A673 (cell line): ENCODE measurements around the gene GPR15.

Source experiments
- EZH2 ChIP-seq: fragments of 200-600 bp; sonication (generic); IDR thresholded peaks from 2 replicates; pipeline ENCODE4 v1.6.1; 2017; ENCODE audit warnings: borderline replicate concordance, low read depth, mild to moderate bottlenecking, mixed read lengths, antibody characterized with exemption, low read length; ENCODE audit not compliant: poor library complexity, severe bottlenecking
- TF ChIP-seq, protein P1 (sequence below): fragments of 300-800, 200-600 bp; sonication (generic); conservative IDR thresholded peaks from 2 replicates; pipeline ENCODE4 v1.5.1; 2017; ENCODE audit warnings: low read depth, mild to moderate bottlenecking, antibody characterized with exemption, low read length, moderate library complexity, mixed read lengths

DNA sequence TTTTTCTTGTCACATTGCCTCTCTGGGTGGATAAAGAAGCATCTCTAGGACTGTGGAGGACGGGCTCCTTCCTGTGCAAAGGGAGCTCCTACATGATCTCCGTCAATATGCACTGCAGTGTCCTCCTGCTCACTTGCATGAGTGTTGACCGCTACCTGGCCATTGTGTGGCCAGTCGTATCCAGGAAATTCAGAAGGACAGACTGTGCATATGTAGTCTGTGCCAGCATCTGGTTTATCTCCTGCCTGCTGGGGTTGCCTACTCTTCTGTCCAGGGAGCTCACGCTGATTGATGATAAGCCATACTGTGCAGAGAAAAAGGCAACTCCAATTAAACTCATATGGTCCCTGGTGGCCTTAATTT, 478 bp downstream of the GPR15 start:
- TF ChIP-seq, protein P1, sequence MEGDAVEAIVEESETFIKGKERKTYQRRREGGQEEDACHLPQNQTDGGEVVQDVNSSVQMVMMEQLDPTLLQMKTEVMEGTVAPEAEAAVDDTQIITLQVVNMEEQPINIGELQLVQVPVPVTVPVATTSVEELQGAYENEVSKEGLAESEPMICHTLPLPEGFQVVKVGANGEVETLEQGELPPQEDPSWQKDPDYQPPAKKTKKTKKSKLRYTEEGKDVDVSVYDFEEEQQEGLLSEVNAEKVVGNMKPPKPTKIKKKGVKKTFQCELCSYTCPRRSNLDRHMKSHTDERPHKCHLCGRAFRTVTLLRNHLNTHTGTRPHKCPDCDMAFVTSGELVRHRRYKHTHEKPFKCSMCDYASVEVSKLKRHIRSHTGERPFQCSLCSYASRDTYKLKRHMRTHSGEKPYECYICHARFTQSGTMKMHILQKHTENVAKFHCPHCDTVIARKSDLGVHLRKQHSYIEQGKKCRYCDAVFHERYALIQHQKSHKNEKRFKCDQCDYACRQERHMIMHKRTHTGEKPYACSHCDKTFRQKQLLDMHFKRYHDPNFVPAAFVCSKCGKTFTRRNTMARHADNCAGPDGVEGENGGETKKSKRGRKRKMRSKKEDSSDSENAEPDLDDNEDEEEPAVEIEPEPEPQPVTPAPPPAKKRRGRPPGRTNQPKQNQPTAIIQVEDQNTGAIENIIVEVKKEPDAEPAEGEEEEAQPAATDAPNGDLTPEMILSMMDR: no peak
- no peak for TF ChIP-seq EZH2
